ENCODE data around the gene AKAP7. TPM values are rescaled to one million over a fixed set of nuclear protein-coding genes. Genes with fewer than 3 reads are reported as not detected.
"Not testable (repeated sequence)": the region's sequence is repeated elsewhere in the genome, so short reads cannot be mapped to it uniquely, and the experiment has no call there.

Gene AKAP7
- total RNA-seq, 1 experiment from 2014 or later, result 6.1 TPM

- no peak for DNase-seq
- H3K27me3 ChIP-seq, result no peaks in the 10 kb centered on the region
- H3K36me3 ChIP-seq, result no peaks in the 10 kb centered on the region
- H3K4me3 ChIP-seq, result no peak overlapping the region
- H3K9me3 ChIP-seq, result no peaks in the 10 kb centered on the region
These were observed 155.7 kb downstream of the AKAP7 start for GRCh38 chr6:131290955-131291354.

GRCh38 chr6:131292145-131292938 is 157.1 kb downstream of the AKAP7 start:
- Histone ChIP-seq H3K9me3 (no peaks in the 10 kb centered on the region), H3K27me3 (no peaks in the 10 kb centered on the region), H3K4me3 (no peak overlapping the region), H3K36me3 (no peaks in the 10 kb centered on the region)
- no peak for DNase-seq

- DNase-seq, result no peak
- Histone ChIP-seq H3K4me3 (no peak overlapping the region), H3K36me3 (no peaks in the 10 kb centered on the region), H3K27me3 (no peaks in the 10 kb centered on the region), H3K9me3 (no peaks in the 10 kb centered on the region)
These were observed 158.2 kb downstream of the AKAP7 start for GRCh38 chr6:131293472-131293911.

GRCh38 chr6:131295081-131295480 is 159.8 kb downstream of the AKAP7 start:
- H3K36me3 ChIP-seq, result no peaks in the 10 kb centered on the region
- no peaks in the 10 kb centered on the region for H3K27me3 ChIP-seq
- DNase-seq, result no peak
- no peak overlapping the region for H3K4me3 ChIP-seq
- H3K9me3 ChIP-seq, result no peaks in the 10 kb centered on the region

- not testable (repeated sequence) for H3K9me3 ChIP-seq, DNase-seq, H3K27me3 ChIP-seq, H3K4me3 ChIP-seq, H3K36me3 ChIP-seq
These were observed 165.6 kb downstream of the AKAP7 start for GRCh38 chr6:131300826-131301225.

- DNase-seq, result no peak
- no peak overlapping the region for H3K4me3 ChIP-seq
- no peaks in the 10 kb centered on the region for H3K36me3 ChIP-seq
- H3K27me3 ChIP-seq, result no peaks in the 10 kb centered on the region
- no peaks in the 10 kb centered on the region for H3K9me3 ChIP-seq
These were observed 168.2 kb downstream of the AKAP7 start for GRCh38 chr6:131303338-131303930.

- no peak for DNase-seq
- Histone ChIP-seq H3K27me3 (no peaks in the 10 kb centered on the region), H3K4me3 (no peak overlapping the region), H3K36me3 (no peaks in the 10 kb centered on the region), H3K9me3 (peaks cover 10% of the 10 kb centered on the region)
These were observed 170.0 kb downstream of the AKAP7 start for GRCh38 chr6:131305037-131305850.

- DNase-seq, result no peak
- H3K27me3 ChIP-seq, result no peaks in the 10 kb centered on the region
- H3K36me3 ChIP-seq, result no peaks in the 10 kb centered on the region
- H3K4me3 ChIP-seq, result no peak overlapping the region
- H3K9me3 ChIP-seq, result peaks cover 10% of the 10 kb centered on the region
These were observed 174.2 kb downstream of the AKAP7 start for GRCh38 chr6:131309437-131309836.

- DNase-seq, result no peak
- Histone ChIP-seq H3K4me3 (no peak overlapping the region), H3K27me3 (no peaks in the 10 kb centered on the region; the same call in 1 of the 2 replicates), H3K36me3 (no peaks in the 10 kb centered on the region), H3K9me3 (0 out of 2 replicates have a peak, but pooled peaks cover 2% of the 10 kb centered on the region)
These were observed 179.6 kb downstream of the AKAP7 start for GRCh38 chr6:131314838-131315237.

- no peak for DNase-seq
- Histone ChIP-seq H3K4me3 (no peak overlapping the region), H3K9me3 (no peaks in the 10 kb centered on the region), H3K36me3 (no peaks in the 10 kb centered on the region), H3K27me3 (no peaks in the 10 kb centered on the region; the same call in 1 of the 2 replicates)
These were observed 181.4 kb downstream of the AKAP7 start for GRCh38 chr6:131316654-131317053.

GRCh38 chr6:131317516-131317915 is 182.2 kb downstream of the AKAP7 start:
- H3K27me3 ChIP-seq, result no peaks in the 10 kb centered on the region; the same call in none of the 2 replicates
- H3K9me3 ChIP-seq, result no peaks in the 10 kb centered on the region
- no peaks in the 10 kb centered on the region for H3K36me3 ChIP-seq
- DNase-seq, result no peak
- no peak overlapping the region for H3K4me3 ChIP-seq

GRCh38 chr6:131321589-131321988 is 186.3 kb downstream of the AKAP7 start:
- Histone ChIP-seq H3K4me3 (no peak overlapping the region), H3K36me3 (no peaks in the 10 kb centered on the region), H3K9me3 (no peaks in the 10 kb centered on the region), H3K27me3 (no peaks in the 10 kb centered on the region; the same call in none of the 2 replicates)
- no peak for DNase-seq

- H3K4me3 ChIP-seq, result no peak overlapping the region
- H3K27me3 ChIP-seq, result no peaks in the 10 kb centered on the region; the same call in none of the 2 replicates
- H3K9me3 ChIP-seq, result no peaks in the 10 kb centered on the region
- no peak for DNase-seq
- H3K36me3 ChIP-seq, result no peaks in the 10 kb centered on the region
These were observed 186.9 kb downstream of the AKAP7 start for GRCh38 chr6:131322125-131322524.

GRCh38 chr6:131325669-131326068 is 190.4 kb downstream of the AKAP7 start:
- not testable (repeated sequence) for DNase-seq, H3K9me3 ChIP-seq, H3K27me3 ChIP-seq, H3K4me3 ChIP-seq, H3K36me3 ChIP-seq

- not testable (repeated sequence) for H3K9me3 ChIP-seq, H3K27me3 ChIP-seq, H3K36me3 ChIP-seq, H3K4me3 ChIP-seq, DNase-seq
These were observed 193.5 kb downstream of the AKAP7 start for GRCh38 chr6:131328727-131329126.

GRCh38 chr6:131331151-131331550 is 195.9 kb downstream of the AKAP7 start:
- H3K27me3 ChIP-seq, result no peaks in the 10 kb centered on the region
- no peak for DNase-seq
- H3K36me3 ChIP-seq, result no peaks in the 10 kb centered on the region
- no peak overlapping the region for H3K4me3 ChIP-seq
- no peaks in the 10 kb centered on the region for H3K9me3 ChIP-seq
